Colonic mucosa (tissue), 4 donors: ENCODE data around the gene M1AP. TPM values are rescaled to one million over a fixed set of nuclear protein-coding genes. Genes with fewer than 3 reads are reported as not detected.
A peak's percentile ranks its signal among the peaks of the same experiment; 100 is the strongest.

ENCODE experiments used
- DNase-seq: peaks from one replicate; pipeline ENCODE4 v3.0.0-alpha.2; 2020
- H3K27ac ChIP-seq: fragments of 200-600 bp; one replicate; pipeline ENCODE4 v1.8.0; 2021
- H3K27me3 ChIP-seq: fragments of 200-600 bp; one replicate; pipeline ENCODE4 v1.8.0; 2021
- H3K36me3 ChIP-seq: fragments of 200-600 bp; one replicate; pipeline ENCODE4 v1.8.0; 2021
- H3K4me1 ChIP-seq: fragments of 200-600 bp; one replicate; pipeline ENCODE4 v1.8.0; 2021; ENCODE audit warnings: mild to moderate bottlenecking
- H3K4me3 ChIP-seq: fragments of 200-600 bp; one replicate; pipeline ENCODE4 v1.8.0; 2021
- H3K9ac ChIP-seq, 2 donors: one replicate each; pipeline ENCODE4 v1.7.0; 2013; ENCODE audit warnings: control low read depth in 2 of 2, low read depth in 2 of 2, low read length in 2 of 2
- H3K9me3 ChIP-seq: fragments of 200-600 bp; one replicate; pipeline ENCODE4 v1.8.0; 2021
- intact Hi-C: fragments of 100-400 bp; cut with DNase I; formaldehyde crosslinking; loops from one replicate; pipeline ENCODE4 v1.14.1; 2022
- total RNA-seq, 2 donors: library from RNA; stranded (reverse); fragmentation: NEBNext Ultra II Directional in 1 of 2; extraction: Animal tissue kit (Norgen Biotek cat#: 25700) in 1 of 2; gene quantifications; one replicate each; pipeline ENCODE4 v1.2.1, GENCODE V29; 2021
- TF ChIP-seq, protein P1 (sequence below): fragments of 200-600 bp; IDR thresholded peaks from one replicate; pipeline ENCODE4 v1.8.0; 2022; ENCODE audit warnings: antibody characterized with exemption, mild to moderate bottlenecking
- donor health status: healthy.
- donor health status: DM: no; HTN: no; CAD: no.
- donor health status: DM: no; HTN: no; CAD: no.

The M1AP gene
- total RNA-seq, 2 donors from 2014 or later = 0.35 TPM; not detected in 1

DNA sequence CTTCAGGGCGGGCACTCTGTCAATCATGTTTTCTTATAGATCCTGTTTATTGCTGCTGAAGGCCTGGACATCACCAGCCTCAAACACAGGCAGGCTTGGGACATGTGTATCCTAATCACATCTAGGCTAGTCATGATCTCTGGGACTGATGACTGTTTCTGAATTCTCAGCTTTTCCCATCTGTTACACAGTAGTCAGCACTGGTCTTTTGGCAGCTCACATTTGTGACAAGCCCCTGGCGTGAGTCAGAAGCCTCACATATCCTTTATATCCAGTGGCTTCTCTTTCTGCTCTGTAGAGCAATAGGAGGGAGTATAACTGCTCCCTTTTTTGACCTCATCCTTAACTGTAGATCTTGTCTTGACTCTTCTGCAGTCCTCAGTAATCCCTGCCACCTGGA, 10.4 kb upstream of the M1AP start:
- TF ChIP-seq, protein P1, sequence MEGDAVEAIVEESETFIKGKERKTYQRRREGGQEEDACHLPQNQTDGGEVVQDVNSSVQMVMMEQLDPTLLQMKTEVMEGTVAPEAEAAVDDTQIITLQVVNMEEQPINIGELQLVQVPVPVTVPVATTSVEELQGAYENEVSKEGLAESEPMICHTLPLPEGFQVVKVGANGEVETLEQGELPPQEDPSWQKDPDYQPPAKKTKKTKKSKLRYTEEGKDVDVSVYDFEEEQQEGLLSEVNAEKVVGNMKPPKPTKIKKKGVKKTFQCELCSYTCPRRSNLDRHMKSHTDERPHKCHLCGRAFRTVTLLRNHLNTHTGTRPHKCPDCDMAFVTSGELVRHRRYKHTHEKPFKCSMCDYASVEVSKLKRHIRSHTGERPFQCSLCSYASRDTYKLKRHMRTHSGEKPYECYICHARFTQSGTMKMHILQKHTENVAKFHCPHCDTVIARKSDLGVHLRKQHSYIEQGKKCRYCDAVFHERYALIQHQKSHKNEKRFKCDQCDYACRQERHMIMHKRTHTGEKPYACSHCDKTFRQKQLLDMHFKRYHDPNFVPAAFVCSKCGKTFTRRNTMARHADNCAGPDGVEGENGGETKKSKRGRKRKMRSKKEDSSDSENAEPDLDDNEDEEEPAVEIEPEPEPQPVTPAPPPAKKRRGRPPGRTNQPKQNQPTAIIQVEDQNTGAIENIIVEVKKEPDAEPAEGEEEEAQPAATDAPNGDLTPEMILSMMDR = no peak
- Histone ChIP-seq H3K27me3 (no peaks in the 10 kb centered on the region), H3K9ac (no peak overlapping the region), H3K27ac (no peak overlapping the region), H3K4me1 (no peaks in the 10 kb centered on the region), H3K4me3 (no peak overlapping the region), H3K9me3 (no peaks in the 10 kb centered on the region), H3K36me3 (no peaks in the 10 kb centered on the region)
- no peak for DNase-seq
- intact Hi-C loops = no loop called here

DNA sequence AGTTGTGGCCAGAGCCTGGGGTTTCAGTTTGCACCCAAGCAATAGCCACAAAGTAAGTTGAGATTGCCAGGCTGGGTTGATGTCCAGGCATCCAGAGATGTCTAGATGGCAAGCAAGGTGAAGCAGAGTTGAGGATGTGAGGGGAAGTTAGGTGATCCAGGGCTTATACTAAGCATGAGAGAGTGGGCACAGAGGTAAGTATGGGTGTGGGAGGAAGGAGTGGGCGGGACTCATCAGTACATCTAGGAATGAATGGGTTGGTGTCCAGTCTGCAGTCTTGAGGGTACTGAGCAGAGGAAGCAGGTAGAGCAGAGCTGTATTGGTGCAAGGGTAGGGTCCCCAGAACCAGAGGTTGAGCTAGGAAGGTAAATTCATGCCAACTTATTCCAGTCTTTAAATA, 7.4 kb upstream of the M1AP start:
- Histone ChIP-seq H3K36me3 (no peaks in the 10 kb centered on the region), H3K27ac (no peak overlapping the region), H3K4me3 (no peak overlapping the region), H3K4me1 (no peaks in the 10 kb centered on the region), H3K27me3 (no peaks in the 10 kb centered on the region), H3K9me3 (no peaks in the 10 kb centered on the region), H3K9ac (no peak overlapping the region)
- intact Hi-C loops = no loop called here
- TF ChIP-seq, protein P1 = no peak
- no peak for DNase-seq

DNA sequence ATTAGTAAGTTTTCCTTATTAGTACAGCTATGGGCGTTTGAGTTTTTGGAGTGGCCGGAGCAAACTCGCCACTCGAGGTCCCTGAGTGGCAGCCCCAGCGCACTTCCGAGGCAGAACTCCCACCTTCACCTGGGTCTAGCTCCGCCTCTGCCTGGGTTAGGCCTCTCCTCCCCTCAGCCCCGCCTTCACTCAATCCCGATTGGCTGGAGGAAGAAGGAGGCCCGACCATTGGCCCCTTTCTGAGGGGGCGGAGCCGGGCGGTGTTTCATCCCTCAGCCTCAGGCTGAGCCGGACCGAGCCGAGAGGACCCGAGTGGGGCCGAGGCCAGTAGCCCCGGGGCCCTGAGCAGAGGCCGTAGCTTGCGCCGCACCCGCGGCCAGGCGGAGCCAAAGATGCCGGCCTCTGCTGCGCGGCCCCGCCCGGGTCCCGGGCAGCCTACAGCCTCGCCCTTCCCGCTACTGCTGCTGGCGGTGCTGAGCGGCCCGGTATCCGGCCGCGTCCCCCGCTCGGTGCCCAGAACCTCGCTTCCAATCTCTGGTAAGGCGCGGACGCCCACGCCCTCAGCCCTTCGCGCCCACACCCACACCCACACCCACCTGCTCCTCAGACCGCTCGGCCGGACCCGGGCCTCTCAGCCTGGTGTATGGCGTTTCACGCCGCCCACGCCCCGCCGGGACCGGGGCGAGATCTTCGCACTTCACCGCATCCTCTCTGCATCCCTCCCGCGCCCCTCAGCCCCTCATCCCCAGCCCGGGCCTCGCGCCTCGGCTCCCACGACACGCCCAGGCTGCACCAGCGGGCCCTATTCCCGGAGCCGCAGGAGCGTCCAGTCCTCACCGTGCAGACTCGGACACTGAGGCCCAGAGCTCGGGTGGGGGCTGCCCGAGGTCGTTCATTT, 6.1 kb upstream of the M1AP start, which contains the start of gene SEMA4F:
TSS of gene SEMA4F (plus strand) at position 263 of the 898 bp plus-strand sequence. CDS start at position 393, 130 bp downstream.
- DNase-seq = peak; percentile 99
- no peaks in the 10 kb centered on the region for H3K4me1 ChIP-seq
- H3K4me3 ChIP-seq = peak within 1 kb of the TSS; percentile 73
- no peaks in the 10 kb centered on the region for H3K9me3 ChIP-seq
- intact Hi-C loops = no loop called here
- H3K36me3 ChIP-seq = no peaks in the 10 kb centered on the region
- H3K27me3 ChIP-seq = no peaks in the 10 kb centered on the region
- peak within 1 kb of the TSS; percentile 0 for H3K27ac ChIP-seq
- peak within 1 kb of the TSS; percentile 46 to 82 for H3K9ac ChIP-seq
- TF ChIP-seq, protein P1 = no peak

- no peak overlapping the region for H3K27ac ChIP-seq
- TF ChIP-seq, protein P1 = no peak
- H3K9ac ChIP-seq = peak overlapping the region in 1 of 2 donors; percentile 46
- intact Hi-C loops = no loop called here
- H3K4me1 ChIP-seq = no peaks in the 10 kb centered on the region
- H3K27me3 ChIP-seq = no peaks in the 10 kb centered on the region
- no peaks in the 10 kb centered on the region for H3K9me3 ChIP-seq
- no peaks in the 10 kb centered on the region for H3K36me3 ChIP-seq
- H3K4me3 ChIP-seq = peak overlapping the region; percentile 73
- DNase-seq = no peak
Measured at GRCh38 chr2:74653589-74653984, 5.5 kb upstream of the M1AP start.

GRCh38 chr2:74646834-74647482, 1.2 kb downstream of the M1AP start:
- TF ChIP-seq, protein P1 = no peak
- no peaks in the 10 kb centered on the region for H3K4me1 ChIP-seq
- no peaks in the 10 kb centered on the region for H3K36me3 ChIP-seq
- H3K9ac ChIP-seq = no peak overlapping the region
- intact Hi-C loops = no loop called here
- H3K27me3 ChIP-seq = no peaks in the 10 kb centered on the region
- H3K4me3 ChIP-seq = no peak overlapping the region
- no peak overlapping the region for H3K27ac ChIP-seq
- DNase-seq = no peak
- no peaks in the 10 kb centered on the region for H3K9me3 ChIP-seq
